Mononuclear cell (primary cell): ENCODE data around the gene BUD13. TPM values are rescaled to one million over a fixed set of nuclear protein-coding genes. Genes with fewer than 3 reads are reported as not detected.

Source experiments
- H3K27me3 ChIP-seq: 2 replicates; pipeline ENCODE4 v1.6.0; 2011; ENCODE audit warnings: low read length, control low read depth; ENCODE audit not compliant: insufficient read depth
- H3K4me1 ChIP-seq: 2 replicates; pipeline ENCODE4 v1.5.1; 2011; ENCODE audit warnings: mild to moderate bottlenecking, low read length, control low read depth; ENCODE audit not compliant: insufficient read depth
- H3K4me3 ChIP-seq: 2 replicates; pipeline ENCODE4 v1.5.1; 2011; ENCODE audit warnings: mild to moderate bottlenecking, low read length, moderate library complexity
- H3K9me3 ChIP-seq: 2 replicates; pipeline ENCODE4 v1.5.1; 2011; ENCODE audit warnings: low read depth, mild to moderate bottlenecking, control low read depth, low read length
- total RNA-seq: library from RNA; depleted of rRNA; stranded (reverse); fragments of >200 nt; gene quantifications from one replicate; pipeline ENCODE4 v1.2.3, GENCODE V29; 2012

The BUD13 gene
- total RNA-seq, 1 donor = 5.5 TPM

DNA sequence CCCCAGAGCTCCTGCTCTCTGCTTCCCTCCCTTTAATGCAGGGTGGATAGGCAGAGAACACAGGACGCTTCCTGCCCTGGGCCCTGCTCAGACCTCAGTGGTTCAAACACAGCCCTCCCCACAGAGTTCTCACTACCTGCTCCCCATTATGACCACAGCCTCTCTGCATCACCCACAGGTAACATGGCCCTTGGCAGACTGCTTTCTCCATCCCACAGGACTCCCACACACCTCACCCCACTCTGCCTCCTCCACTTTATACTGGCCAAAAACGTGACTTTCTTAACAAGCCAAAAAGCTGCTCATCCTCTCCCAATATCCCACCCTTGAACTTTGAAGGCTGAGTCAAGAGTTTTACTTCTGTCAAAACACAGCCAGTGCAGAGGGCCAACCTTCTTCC, 33.8 kb downstream of the BUD13 start:
- Histone ChIP-seq H3K4me1 (no peaks in the 10 kb centered on the region), H3K4me3 (no peak overlapping the region), H3K27me3 (no peaks in the 10 kb centered on the region), H3K9me3 (no peaks in the 10 kb centered on the region)

DNA sequence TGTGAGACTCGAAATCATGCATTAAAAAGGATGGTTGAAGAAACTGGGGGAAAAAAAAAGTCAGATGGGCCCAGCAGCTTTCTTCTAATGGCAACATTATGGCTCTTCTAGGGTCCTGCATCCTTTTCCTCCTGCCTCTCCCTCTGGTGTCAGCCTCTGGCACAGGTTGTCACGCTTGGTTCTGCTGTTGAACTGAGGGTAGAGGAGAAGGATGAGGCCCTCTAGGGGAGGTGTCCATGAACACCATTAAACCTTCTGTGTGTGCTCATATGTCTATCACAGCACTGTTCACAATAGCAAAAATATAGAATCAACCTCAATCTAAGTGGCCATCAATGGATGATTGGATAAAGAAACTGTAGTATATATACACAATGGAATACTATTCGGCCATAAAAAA, 36.0 kb downstream of the BUD13 start:
- Histone ChIP-seq H3K27me3 (no peaks in the 10 kb centered on the region), H3K9me3 (no peaks in the 10 kb centered on the region), H3K4me1 (peaks cover 5% of the 10 kb centered on the region), H3K4me3 (no peak overlapping the region)

- Histone ChIP-seq H3K4me1 (peaks cover 5% of the 10 kb centered on the region), H3K9me3 (no peaks in the 10 kb centered on the region), H3K4me3 (no peak overlapping the region), H3K27me3 (no peaks in the 10 kb centered on the region)
Measured at GRCh38 chr11:116733969-116734508, 38.7 kb downstream of the BUD13 start.

DNA sequence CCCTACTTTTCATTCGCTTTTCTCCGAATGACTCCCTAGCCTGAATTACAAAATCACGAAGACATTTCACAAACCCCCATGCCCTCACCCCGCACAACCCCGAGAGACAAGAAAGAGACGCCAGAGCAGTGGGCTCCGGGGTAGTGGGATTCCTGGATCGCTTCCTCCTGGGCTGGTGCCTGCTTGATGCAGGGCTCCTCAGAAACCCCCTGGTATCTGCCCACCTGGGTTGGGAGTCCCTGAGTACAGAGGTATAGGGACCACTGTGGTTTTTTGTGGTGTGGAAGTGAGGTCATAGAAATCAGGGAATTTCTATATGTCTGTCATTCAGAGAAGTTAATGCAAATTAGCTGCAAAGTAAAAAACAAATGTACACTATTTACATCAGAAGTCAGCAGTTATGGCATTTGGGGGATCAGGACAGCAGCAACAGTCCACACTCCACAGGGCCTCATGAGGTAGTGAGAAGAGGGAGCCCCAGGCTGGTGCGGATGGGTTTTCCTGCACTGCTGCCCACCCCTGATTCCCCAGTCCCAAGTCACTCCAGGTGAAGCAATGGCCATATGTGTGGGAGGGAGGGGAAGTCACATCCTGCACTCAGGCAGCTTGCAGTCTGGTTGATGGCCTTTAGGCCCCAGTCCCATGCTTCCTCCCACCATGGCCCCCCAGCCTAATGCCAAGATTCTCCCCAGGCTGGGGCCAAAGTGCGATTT, 39.6 kb downstream of the BUD13 start:
- Histone ChIP-seq H3K4me1 (peaks cover 5% of the 10 kb centered on the region), H3K9me3 (no peaks in the 10 kb centered on the region)

DNA sequence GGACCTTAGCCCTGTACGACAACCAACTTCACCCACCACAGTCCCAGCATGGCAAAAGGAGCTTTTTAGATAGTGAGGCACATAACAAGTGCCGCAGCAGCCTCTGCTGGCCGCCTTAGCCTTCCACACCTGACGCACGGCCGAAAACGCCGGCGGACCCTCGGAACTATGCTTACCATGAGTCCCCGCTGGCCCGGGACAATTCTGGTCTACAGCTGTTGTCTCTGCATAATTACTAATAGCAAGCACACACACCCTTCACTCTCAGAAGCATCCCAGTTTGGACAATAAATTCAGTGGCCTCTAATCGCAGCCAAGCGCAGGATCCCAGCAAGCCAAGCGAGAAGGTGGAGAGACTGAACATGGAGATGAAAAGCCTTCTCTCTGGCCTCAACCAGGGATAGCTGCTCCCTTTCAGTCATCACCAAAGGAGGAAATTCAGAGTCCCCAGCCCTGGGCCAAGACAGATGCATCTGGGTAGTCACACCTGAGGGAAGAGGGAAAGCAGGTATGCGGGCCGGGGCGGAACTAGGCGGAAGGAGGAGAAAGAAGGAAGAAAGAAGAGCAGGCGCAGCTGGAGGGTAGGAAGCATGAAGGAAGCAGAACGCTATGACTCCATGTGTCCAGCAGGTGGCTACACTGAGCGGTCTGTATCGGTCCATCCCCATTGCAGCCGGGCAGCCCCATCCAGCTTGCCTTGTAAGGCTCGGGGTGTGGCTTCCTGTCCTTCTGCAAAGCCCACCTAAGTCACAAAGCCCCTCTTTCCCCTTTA, 40.3 kb downstream of the BUD13 start:
- peaks cover 5% of the 10 kb centered on the region for H3K4me1 ChIP-seq

More for the DNA sequence above, 39.6 kb downstream of the BUD13 start:
- H3K27me3 ChIP-seq = no peaks in the 10 kb centered on the region
- no peak overlapping the region for H3K4me3 ChIP-seq

GRCh38 chr11:116731821-116732220, 41.0 kb downstream of the BUD13 start:
- Histone ChIP-seq H3K9me3 (no peaks in the 10 kb centered on the region), H3K27me3 (no peaks in the 10 kb centered on the region), H3K4me3 (no peak overlapping the region), H3K4me1 (peaks cover 5% of the 10 kb centered on the region)

More for the DNA sequence above, 40.3 kb downstream of the BUD13 start:
- Histone ChIP-seq H3K4me3 (no peak overlapping the region), H3K27me3 (no peaks in the 10 kb centered on the region), H3K9me3 (no peaks in the 10 kb centered on the region)

DNA sequence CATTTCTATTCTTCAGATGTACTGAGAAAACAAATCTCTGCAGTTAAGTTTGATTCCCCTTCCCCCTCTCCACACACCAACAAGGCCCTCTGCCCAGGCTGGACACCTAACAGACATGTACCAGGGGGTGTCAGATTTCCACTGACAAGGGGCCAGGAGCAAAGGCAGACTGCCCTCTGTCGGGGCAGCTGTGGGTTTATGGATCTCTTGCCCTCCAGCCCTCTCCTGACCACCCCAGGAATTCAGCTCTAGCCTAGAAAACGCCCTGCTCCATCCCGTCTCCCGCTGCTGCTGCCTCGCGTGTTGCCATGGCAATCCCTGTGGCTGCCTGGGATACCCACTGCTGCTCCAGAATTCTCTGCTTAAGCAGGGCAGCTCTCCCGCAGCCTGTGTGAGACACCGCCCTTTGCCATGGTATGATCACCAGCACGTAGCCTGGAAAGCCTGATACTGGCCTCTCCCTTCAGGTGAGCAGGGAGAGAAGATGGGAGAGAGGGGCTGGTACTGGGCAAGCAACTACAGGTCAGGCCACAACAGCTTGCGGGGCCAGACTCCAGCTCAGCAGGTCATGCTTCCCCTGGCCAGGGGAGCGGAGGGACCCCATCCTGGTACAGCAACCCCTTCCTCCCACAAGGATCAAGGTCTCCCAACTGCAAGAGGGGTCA, 41.6 kb downstream of the BUD13 start:
- Histone ChIP-seq H3K9me3 (no peaks in the 10 kb centered on the region), H3K4me1 (peaks cover 5% of the 10 kb centered on the region), H3K27me3 (no peaks in the 10 kb centered on the region), H3K4me3 (no peak overlapping the region)

DNA sequence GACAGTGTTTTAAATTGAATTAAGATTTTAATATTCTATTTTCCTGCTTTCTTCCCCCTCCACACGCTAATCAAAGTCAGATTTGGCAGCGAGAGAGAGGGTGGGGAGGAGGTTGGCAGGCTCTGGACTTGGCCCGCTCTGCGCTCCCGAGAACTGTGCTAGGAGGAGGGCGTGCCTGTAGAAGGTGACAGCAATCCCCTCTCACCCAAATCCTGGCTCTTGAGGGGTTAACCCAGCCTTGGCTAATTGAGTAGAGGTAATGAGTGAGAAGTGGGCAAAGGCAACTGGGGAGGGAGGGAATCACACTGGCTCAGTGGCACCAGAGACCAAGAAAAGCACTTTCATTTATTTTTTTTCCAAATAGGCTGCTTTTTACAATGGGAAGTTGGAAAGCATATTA, 42.2 kb downstream of the BUD13 start:
- Histone ChIP-seq H3K4me1 (peaks cover 5% of the 10 kb centered on the region), H3K4me3 (no peak overlapping the region), H3K9me3 (no peaks in the 10 kb centered on the region), H3K27me3 (no peaks in the 10 kb centered on the region)

GRCh38 chr11:116730241-116730561, 42.6 kb downstream of the BUD13 start:
- Histone ChIP-seq H3K4me3 (no peak overlapping the region), H3K4me1 (peaks cover 5% of the 10 kb centered on the region), H3K27me3 (no peaks in the 10 kb centered on the region), H3K9me3 (no peaks in the 10 kb centered on the region)

DNA sequence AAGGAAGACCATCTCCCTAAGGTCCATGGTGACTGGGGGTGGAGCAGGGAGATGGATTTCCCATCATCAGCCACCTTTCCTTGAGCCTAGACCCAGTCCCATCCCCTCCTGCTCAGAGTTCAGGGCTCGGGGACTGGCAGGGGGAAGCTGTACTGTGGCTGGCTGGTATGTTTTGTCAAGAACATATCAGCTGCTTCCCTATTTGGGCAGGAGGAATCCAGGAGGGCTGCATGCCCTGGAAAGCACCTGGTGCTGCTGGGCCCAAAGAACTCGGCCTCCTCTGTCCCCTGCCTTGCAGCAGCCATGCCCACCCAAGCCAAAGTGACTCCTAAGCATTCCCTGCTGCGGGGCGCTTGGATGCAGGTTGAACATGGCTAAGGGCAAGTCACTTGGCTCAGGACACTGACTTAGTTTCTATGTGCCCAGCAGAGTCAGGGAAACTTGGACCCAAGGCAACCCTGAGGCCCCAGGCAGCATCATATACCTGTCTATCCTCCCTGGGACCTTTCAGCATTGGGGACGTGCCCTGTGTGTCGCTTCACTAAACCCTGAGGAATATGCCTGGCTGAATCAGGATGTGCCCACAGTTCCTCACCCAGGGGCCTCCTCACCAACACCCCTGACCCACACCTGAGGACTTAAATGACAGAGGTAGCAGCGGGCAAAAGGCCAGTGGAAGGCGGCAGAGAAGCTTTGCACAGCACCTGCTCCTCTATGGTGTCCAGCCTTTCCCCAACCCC, 43.1 kb downstream of the BUD13 start:
- Histone ChIP-seq H3K9me3 (no peaks in the 10 kb centered on the region), H3K4me1 (peaks cover 5% of the 10 kb centered on the region), H3K27me3 (no peaks in the 10 kb centered on the region), H3K4me3 (no peak overlapping the region)

DNA sequence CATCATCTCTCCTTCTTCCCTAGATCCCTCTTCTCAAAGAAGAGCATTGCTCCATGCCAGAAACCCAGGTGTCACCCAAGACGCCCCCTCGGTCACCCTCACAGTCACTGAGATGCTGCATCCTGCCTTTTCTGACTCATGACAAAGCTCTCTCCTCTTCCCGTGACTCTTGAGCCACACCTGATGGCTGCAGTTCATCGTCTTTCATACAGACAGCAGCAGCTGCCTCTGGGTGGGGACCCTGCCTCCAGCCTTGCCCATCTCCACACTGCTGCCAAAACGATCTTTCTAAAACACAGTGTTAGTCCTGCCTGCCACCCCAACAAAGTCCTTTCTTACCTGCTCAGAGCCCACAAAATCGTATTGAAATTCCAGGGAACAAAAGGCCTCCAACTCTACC, 44.8 kb downstream of the BUD13 start:
- Histone ChIP-seq H3K4me3 (no peak overlapping the region), H3K27me3 (no peaks in the 10 kb centered on the region), H3K4me1 (peaks cover 5% of the 10 kb centered on the region), H3K9me3 (no peaks in the 10 kb centered on the region)

DNA sequence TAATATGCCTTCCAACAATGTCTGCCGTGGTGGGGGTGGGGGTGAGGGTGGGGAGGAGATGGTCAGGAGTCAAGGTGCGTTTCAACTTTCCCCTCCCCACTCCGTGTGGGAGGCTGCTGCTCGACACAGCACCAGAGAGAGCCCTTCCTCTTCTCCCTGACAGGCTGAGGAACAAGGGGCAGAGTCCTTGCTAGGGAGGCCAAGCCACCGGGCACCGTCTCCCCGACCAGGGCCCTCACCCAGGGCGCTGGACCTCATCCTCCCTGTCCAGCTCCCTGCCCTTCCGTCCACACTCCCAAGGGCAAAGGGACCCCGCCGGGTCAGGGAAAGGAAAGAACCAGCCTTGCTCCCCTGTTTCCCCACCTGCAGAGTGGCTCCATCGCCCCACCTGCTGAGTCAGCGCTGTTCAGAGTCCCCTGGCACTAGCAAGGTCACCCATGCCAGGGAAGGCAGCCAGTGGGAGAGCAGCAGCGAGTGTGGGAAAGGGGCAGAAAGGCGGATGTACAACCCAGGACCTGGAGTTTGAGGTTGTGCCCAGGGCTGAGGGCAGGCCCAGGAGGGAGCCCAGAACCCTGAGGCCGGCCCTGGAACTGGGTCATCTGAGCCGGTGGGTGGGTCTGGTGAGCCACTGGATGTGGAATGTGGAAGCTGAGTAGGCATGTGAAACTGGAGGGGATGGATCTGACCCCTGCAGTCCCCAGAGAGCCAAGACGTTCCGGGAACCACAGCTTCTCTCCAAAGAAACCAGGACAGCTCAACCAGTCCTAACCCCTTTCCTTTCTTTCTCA, 47.2 kb downstream of the BUD13 start:
- H3K9me3 ChIP-seq = no peaks in the 10 kb centered on the region
- no peaks in the 10 kb centered on the region for H3K4me1 ChIP-seq
- no peak overlapping the region for H3K4me3 ChIP-seq
- H3K27me3 ChIP-seq = no peaks in the 10 kb centered on the region

- Histone ChIP-seq H3K4me1 (no peaks in the 10 kb centered on the region), H3K4me3 (no peak overlapping the region), H3K9me3 (no peaks in the 10 kb centered on the region), H3K27me3 (no peaks in the 10 kb centered on the region)
Measured at GRCh38 chr11:116724813-116725212, 48.0 kb downstream of the BUD13 start.

- Histone ChIP-seq H3K27me3 (no peaks in the 10 kb centered on the region), H3K9me3 (no peaks in the 10 kb centered on the region), H3K4me3 (no peak overlapping the region), H3K4me1 (no peaks in the 10 kb centered on the region)
Measured at GRCh38 chr11:116723511-116723910, 49.3 kb downstream of the BUD13 start.
